Heart left ventricle (tissue), 13 donors: ENCODE data around the gene AK1.

Source experiments
- POLR2A ChIP-seq, 2 donors: fragments of 450-650 bp; IDR thresholded peaks; one replicate each; pipeline ENCODE4 v1.6.1; 2017; ENCODE audit warnings: antibody characterized with exemption in 2 of 2, mild to moderate bottlenecking in 2 of 2, moderate library complexity in 2 of 2
- TF ChIP-seq, protein P1 (sequence below), 12 donors: fragments of 200-600 bp; sonication (generic) in 4 of 12; IDR thresholded peaks; one replicate each; pipeline versions ENCODE4 v1.5.0 to v1.8.0; 2018 to 2022; ENCODE audit warnings: antibody characterized with exemption in 12 of 12, mild to moderate bottlenecking in 5 of 12
- donor health status: ischemic (EF 13 %, LVEDD 7.1; RV severe dilation, severe dysfunction).
- donor health status: DM: no; HTN: yes; CAD: no.
- donor health status: DM: no; HTN: no; CAD: no.
- donor health status: ischemic (EF 25% LVEDD 6.9; RV normal size, moderate dysfunction).
- donor health status: ischemic (EF 25% LVEDD 5.7; RV mildly dilated, moderate dysfunction).
- donor health status: ischemic (EF 35%, LVEDD 5.7; RV mildly dilated, moderate dysfunction).
- donor health status: nonischemic (EF 11% LVEDD 7.7; RV severe dilation, severe dysfunction).
- donor health status: DM: yes; HTN: yes; CAD: no.
- donor health status: PGD.
- donor health status: ischemic (EF 29% LVEDD 5.4; RV normal size, mild dysfunction).
- donor health status: nonischemic (EF 23%, LVEDD 6.1; RV moderate dilation, normal function).

DNA sequence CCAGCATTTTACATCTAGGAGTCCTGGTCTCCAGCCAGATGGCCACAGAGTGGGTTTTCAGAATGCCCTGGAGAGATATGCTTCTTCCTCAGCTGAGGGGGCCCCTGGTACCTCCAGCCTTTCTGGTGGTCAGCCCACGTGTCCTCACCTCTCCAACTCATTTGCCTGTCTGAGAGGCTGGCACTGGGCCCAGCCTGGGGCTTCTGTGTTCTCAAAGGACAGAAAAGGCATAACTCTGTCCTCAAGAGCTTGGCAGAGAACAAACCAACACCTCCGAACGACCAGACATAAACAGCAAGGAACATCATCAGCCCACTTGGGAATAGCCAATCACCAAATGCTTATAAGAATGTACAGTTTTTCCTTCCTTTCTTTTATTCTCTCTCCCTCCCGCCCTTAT is 40.1 kb downstream of the AK1 start:
- TF ChIP-seq, protein P1, sequence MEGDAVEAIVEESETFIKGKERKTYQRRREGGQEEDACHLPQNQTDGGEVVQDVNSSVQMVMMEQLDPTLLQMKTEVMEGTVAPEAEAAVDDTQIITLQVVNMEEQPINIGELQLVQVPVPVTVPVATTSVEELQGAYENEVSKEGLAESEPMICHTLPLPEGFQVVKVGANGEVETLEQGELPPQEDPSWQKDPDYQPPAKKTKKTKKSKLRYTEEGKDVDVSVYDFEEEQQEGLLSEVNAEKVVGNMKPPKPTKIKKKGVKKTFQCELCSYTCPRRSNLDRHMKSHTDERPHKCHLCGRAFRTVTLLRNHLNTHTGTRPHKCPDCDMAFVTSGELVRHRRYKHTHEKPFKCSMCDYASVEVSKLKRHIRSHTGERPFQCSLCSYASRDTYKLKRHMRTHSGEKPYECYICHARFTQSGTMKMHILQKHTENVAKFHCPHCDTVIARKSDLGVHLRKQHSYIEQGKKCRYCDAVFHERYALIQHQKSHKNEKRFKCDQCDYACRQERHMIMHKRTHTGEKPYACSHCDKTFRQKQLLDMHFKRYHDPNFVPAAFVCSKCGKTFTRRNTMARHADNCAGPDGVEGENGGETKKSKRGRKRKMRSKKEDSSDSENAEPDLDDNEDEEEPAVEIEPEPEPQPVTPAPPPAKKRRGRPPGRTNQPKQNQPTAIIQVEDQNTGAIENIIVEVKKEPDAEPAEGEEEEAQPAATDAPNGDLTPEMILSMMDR (IDR thresholded peaks at IDR 0.05), result no peak
- no peak for TF ChIP-seq POLR2A (IDR thresholded peaks at IDR 0.05)
